ENCODE measurements around the gene CRYAB. TPM values are rescaled to one million over a fixed set of nuclear protein-coding genes. Genes with fewer than 3 reads are reported as not detected.
"Not testable (repeated sequence)": the region's sequence is repeated elsewhere in the genome, so short reads cannot be mapped to it uniquely, and the experiment has no call there.

Gene CRYAB
- total RNA-seq, 2 donors from 2014 or later, result 10.4 to 61.0 TPM

DNA sequence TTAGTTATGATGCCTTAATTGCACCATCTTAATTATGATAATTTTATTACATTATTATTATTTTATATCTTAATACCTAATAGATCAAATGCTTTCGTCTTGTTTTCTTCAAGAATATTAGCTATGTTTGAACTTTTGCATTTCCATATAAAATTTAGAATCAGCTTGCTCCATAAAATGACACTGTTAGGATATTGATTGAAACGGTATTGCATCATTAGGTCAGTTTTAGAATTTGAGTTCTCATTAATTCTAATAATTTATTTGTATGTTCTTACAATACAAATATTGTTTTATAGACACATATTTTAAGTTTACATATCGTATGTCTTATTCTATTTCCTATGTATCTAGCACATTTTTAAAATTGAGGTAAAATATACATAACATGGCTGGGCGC is 25.5 kb downstream of the CRYAB start:
- WGBS, 2 donors, result 80 to 86% methylated on average over 4 of the region's 4 CpGs
- TF ChIP-seq POLR2A (IDR thresholded peaks at IDR 0.05) (no peak), CTCF (IDR thresholded peaks at IDR 0.05) (no peak)
- H3K9me3 ChIP-seq, result no peaks in the 10 kb centered on the region
- DNase-seq (no peak), ATAC-seq (no peak)
- no peaks in the 10 kb centered on the region for H3K36me3 ChIP-seq (replicated peaks in 1 of 2; ENCODE audit: insufficient read depth in 1 of 2, low read depth in 2 of 2)
- intact Hi-C loops (cut with DNase I), result no loop called here
- no peak overlapping the region for H3K4me3 ChIP-seq
- no peaks in the 10 kb centered on the region for H3K27me3 ChIP-seq
- H3K27ac ChIP-seq, result no peak overlapping the region
- no peaks in the 10 kb centered on the region for H3K4me1 ChIP-seq

DNA sequence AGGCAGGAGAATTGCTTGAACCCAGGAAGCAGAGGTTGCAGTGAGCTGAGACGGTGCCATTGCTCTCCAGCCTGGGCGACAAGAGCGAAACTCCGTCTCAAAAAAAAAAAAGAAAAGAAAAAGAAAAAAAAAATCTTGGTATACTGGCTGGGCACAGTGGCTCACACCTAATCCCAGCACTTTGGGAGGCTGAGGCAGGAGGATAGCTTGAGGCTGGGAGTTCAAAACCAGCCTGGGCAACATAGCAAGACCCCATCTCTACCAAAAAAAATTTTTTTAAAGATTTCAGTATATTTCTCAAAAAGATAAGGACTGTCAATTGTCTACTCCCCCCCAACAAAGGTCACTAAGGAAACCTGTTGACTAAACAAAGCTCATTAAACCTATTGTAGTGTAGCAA is 26.5 kb downstream of the CRYAB start:
- H3K27ac ChIP-seq; H3K27me3 ChIP-seq; ATAC-seq; DNase-seq; H3K36me3 ChIP-seq (replicated peaks in 1 of 2; ENCODE audit: insufficient read depth in 1 of 2, low read depth in 2 of 2); intact Hi-C loops (cut with DNase I); H3K9me3 ChIP-seq; H3K4me3 ChIP-seq; H3K4me1 ChIP-seq: not testable (repeated sequence)
- 71 to 90% methylated on average over 4 of the region's 4 CpGs for WGBS, 2 donors

DNA sequence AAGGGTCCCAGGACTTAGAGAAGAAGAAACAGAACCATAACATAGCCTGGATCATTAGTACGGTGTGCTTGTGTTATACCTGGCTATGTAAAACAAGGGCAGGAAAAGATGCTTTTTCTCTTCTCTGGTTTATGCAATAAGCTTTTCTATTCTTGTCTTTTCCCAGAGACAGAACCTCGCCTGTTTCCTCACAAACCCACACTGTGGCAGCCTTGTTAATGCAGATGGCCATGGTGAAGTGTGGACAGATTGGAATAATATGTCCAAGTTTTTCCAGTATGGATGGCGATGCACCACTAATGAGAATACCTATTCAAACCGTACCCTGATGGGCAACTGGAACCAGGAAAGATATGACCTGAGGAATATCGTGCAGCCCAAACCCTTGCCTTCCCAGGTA is 29.4 kb downstream of the CRYAB start:
- Histone ChIP-seq H3K27me3 (no peaks in the 10 kb centered on the region), H3K36me3 (replicated peaks in 1 of 2; ENCODE audit: insufficient read depth in 1 of 2, low read depth in 2 of 2) (no peaks in the 10 kb centered on the region), H3K4me1 (peaks cover 9% of the 10 kb centered on the region), H3K27ac (no peak overlapping the region), H3K4me3 (no peak overlapping the region), H3K9me3 (no peaks in the 10 kb centered on the region)
- ATAC-seq, result no peak
- 81 to 94% methylated on average over 5 of the region's 5 CpGs for whole genome bisulfite sequencing, 2 donors
- TF ChIP-seq POLR2A (IDR thresholded peaks at IDR 0.05), result no peak
- no peak for TF ChIP-seq CTCF (IDR thresholded peaks at IDR 0.05)
- intact Hi-C loops (cut with DNase I), result loop anchor here (5.0 kb wide), 1 partner anchor 95 kb away; no protein-coding TSS in a partner anchor
- no peak for DNase-seq

DNA sequence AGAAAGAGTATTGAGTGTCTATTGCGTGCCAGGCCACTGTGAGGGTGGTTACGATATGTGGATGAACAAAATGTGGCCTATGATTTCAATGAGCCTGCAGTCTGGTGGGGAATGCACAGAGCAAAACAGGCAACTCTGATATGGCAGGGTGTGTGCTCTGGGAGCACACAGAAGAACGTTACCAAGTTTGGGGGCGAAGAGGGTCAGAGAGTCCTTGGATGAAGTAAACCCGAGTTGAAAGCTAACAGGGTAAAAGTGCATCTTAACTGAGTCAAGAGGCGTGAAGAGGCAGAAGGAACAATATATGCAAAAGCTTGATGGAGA is 32.0 kb downstream of the CRYAB start:
- intact Hi-C loops (cut with DNase I), result no loop called here
- H3K4me1 ChIP-seq, result peaks cover 9% of the 10 kb centered on the region
- H3K9me3 ChIP-seq, result no peaks in the 10 kb centered on the region
- H3K27me3 ChIP-seq, result no peaks in the 10 kb centered on the region
- no peak for TF ChIP-seq POLR2A (IDR thresholded peaks at IDR 0.05)
- TF ChIP-seq CTCF (IDR thresholded peaks at IDR 0.05), result no peak
- peak overlapping the region; percentile 90 to 97 (median 97) for H3K27ac ChIP-seq
- no peaks in the 10 kb centered on the region for H3K36me3 ChIP-seq (replicated peaks in 1 of 2; ENCODE audit: insufficient read depth in 1 of 2, low read depth in 2 of 2)
- peak overlapping the region; percentile 20 to 47 for H3K4me3 ChIP-seq
- DNase-seq (no peak), ATAC-seq (no peak)
- WGBS, 2 donors, result 21 to 22% methylated on average over 6 of the region's 6 CpGs

GRCh38 chr11:111878849-111879636 is 32.5 kb downstream of the CRYAB start, which contains the start of the genes CFAP68 and FDXACB1:
Gene CFAP68 (plus strand): TSS chr11:111879541. CDS start chr11:111879561, 20 bp downstream.
Gene FDXACB1 (minus strand): TSS chr11:111879165. CDS start chr11:111879132, 33 bp downstream.
- intact Hi-C loops (cut with DNase I), result no loop called here
- H3K36me3 ChIP-seq (replicated peaks in 1 of 2; ENCODE audit: insufficient read depth in 1 of 2, low read depth in 2 of 2), result no peaks in the 10 kb centered on the region
- no peaks in the 10 kb centered on the region for H3K9me3 ChIP-seq
- H3K27me3 ChIP-seq, result no peaks in the 10 kb centered on the region
- WGBS, 2 donors, result 0% methylated on average over 35 to 55 of the region's 55 CpGs
- peak within 1 kb of the TSS; percentile 90 to 97 (median 97) for H3K27ac ChIP-seq
- H3K4me1 ChIP-seq, result peaks cover 9% of the 10 kb centered on the region
- DNase-seq (peak; percentile 96 to 98 (median 97)), ATAC-seq (peak; percentile 94)
- H3K4me3 ChIP-seq, result peak within 1 kb of the TSS; percentile 47 to 49
- TF ChIP-seq CTCF (IDR thresholded peaks at IDR 0.05) (peak; percentile 87 to 100 (median 99)), POLR2A (IDR thresholded peaks at IDR 0.05) (peak; percentile 27 to 80 (median 79))
